HEK293T (cell line): ENCODE measurements around the gene FBXO10.

Experiments used
- CTCF ChIA-PET: fragments of 350-600 bp; formaldehyde crosslinking; extraction: SDS; loops from one replicate; lab custom pipeline; 2021; ENCODE audit warnings: antibody characterized with exemption, inconsistent platforms; lab: Yijun Ruan, JAX
- POLR2A ChIA-PET: fragments of 350-600 bp; formaldehyde crosslinking; extraction: SDS; loops from one replicate; lab custom pipeline; 2020; ENCODE audit warnings: antibody characterized with exemption, inconsistent platforms; lab: Yijun Ruan, JAX
- DNase-seq: peaks from one replicate; pipeline ENCODE4 v3.0.0; 2012; ENCODE audit warnings: mixed read lengths; ENCODE audit errors: extremely low spot score
- ARNT ChIP-seq: fragments of 450-650 bp; IDR thresholded peaks from 2 replicates; pipeline ENCODE4 v1.6.1; 2017; ENCODE audit warnings: mild to moderate bottlenecking
- BHLHE40 ChIP-seq: fragments of 450-650 bp; IDR thresholded peaks from 2 replicates; pipeline ENCODE4 v1.6.1; 2016; ENCODE audit warnings: mild to moderate bottlenecking, moderate library complexity, borderline replicate concordance
- CTBP1 ChIP-seq: fragments of 450-650 bp; IDR thresholded peaks from 2 replicates; pipeline ENCODE4 v1.6.1; 2016; ENCODE audit warnings: borderline replicate concordance
- ELF4 ChIP-seq: fragments of 450-650 bp; IDR thresholded peaks from 2 replicates; pipeline ENCODE4 v1.6.1; 2017; ENCODE audit warnings: antibody characterized with exemption
- FOXA1 ChIP-seq: fragments of 450-650 bp; IDR thresholded peaks from 2 replicates; pipeline ENCODE4 v1.6.1; 2016; ENCODE audit warnings: mild to moderate bottlenecking
- FOXK2 ChIP-seq: fragments of 450-650 bp; IDR thresholded peaks from 2 replicates; pipeline ENCODE4 v1.6.1; 2016; ENCODE audit warnings: mild to moderate bottlenecking
- FOXM1 ChIP-seq: fragments of 450-650 bp; IDR thresholded peaks from 2 replicates; pipeline ENCODE4 v1.6.1; 2017; ENCODE audit warnings: mild to moderate bottlenecking, borderline replicate concordance
- HDGF ChIP-seq: fragments of 450-650 bp; IDR thresholded peaks from 2 replicates; pipeline ENCODE4 v1.6.1; 2017; ENCODE audit warnings: antibody characterized with exemption, borderline replicate concordance
- L3MBTL2 ChIP-seq: fragments of 450-650 bp; conservative IDR thresholded peaks from 2 replicates; pipeline ENCODE4 v1.6.1; 2016; ENCODE audit warnings: mild to moderate bottlenecking
- LEF1 ChIP-seq: fragments of 450-650 bp; IDR thresholded peaks from 2 replicates; pipeline ENCODE4 v1.6.1; 2017; ENCODE audit warnings: mild to moderate bottlenecking, borderline replicate concordance
- NFRKB ChIP-seq: fragments of 450-650 bp; IDR thresholded peaks from 2 replicates; pipeline ENCODE4 v1.6.1; 2016; ENCODE audit warnings: mild to moderate bottlenecking, moderate library complexity
- SP1 ChIP-seq: fragments of 450-650 bp; IDR thresholded peaks from 2 replicates; pipeline ENCODE4 v1.6.1; 2017
- SUZ12 ChIP-seq: fragments of 450-650 bp; IDR thresholded peaks from 2 replicates; pipeline ENCODE4 v1.6.1; 2016; ENCODE audit warnings: mild to moderate bottlenecking
- TARDBP ChIP-seq: fragments of 450-650 bp; IDR thresholded peaks from 2 replicates; pipeline ENCODE4 v1.6.1; 2016
- ZNF384 ChIP-seq: fragments of 450-650 bp; IDR thresholded peaks from 2 replicates; pipeline ENCODE4 v1.6.1; 2016
- TF ChIP-seq, protein P1 (sequence below): fragments of 450-650 bp; IDR thresholded peaks from 2 replicates; pipeline ENCODE4 v1.6.1; 2016

The FBXO10 gene

DNA sequence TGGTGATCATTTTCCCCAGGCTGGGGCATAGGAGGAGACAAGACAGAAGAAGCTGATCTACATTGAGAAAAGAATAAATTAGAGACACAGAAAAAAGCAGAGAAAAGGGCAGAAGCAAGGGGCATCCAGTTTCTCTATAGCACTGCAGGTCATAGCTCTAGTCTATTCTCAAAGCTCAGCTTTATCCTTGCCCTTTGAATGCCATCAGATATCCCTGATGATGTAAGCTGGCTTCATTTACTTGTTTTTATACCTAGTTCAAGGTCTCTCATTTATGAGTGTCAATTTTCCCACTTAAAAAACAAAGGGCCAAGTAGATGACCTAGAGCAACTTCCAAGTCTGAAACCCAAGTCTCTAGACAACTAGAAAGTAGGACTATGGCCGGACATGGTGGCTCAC is 32.7 kb downstream of the FBXO10 start:
- ChIA-PET CTCF (no interaction called here), POLR2A (no interaction called here)
- TF ChIP-seq ZNF384 (no peak), CTBP1 (no peak), NFRKB (no peak), FOXK2 (no peak), ELF4 (no peak), ARNT (no peak), SUZ12 (no peak), SP1 (no peak)
- TF ChIP-seq, protein P1, sequence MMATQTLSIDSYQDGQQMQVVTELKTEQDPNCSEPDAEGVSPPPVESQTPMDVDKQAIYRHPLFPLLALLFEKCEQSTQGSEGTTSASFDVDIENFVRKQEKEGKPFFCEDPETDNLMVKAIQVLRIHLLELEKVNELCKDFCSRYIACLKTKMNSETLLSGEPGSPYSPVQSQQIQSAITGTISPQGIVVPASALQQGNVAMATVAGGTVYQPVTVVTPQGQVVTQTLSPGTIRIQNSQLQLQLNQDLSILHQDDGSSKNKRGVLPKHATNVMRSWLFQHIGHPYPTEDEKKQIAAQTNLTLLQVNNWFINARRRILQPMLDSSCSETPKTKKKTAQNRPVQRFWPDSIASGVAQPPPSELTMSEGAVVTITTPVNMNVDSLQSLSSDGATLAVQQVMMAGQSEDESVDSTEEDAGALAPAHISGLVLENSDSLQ, result no peak
- no peak for DNase-seq

DNA sequence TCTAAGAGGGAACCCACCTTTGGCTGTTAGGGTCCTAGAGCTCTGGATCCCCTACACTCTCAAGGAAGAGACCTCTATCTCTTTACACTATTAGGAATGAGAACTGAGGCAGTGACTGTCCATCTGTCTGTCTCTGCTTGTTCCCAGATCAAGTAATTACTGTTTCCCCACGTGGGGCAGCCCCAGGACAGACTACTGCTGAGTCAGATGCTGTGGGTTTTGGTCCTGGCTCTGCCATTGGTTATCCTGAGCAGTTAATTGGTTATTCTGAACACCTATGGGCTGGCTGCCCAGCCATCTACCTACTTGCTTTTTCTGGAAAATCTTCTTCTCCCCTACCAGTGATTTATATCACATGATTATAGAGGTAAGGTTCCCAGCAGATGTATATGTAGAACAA is 33.3 kb downstream of the FBXO10 start:
- ChIA-PET CTCF (no interaction called here), POLR2A (no interaction called here)
- TF ChIP-seq TARDBP (no peak), CTBP1 (no peak), ARNT (no peak), ZNF384 (no peak), SUZ12 (no peak), FOXK2 (no peak), NFRKB (no peak), BHLHE40 (no peak), L3MBTL2 (no peak), FOXA1 (no peak), HDGF (no peak), FOXM1 (no peak), ELF4 (no peak), LEF1 (no peak), SP1 (no peak)
- TF ChIP-seq, protein P1, result no peak
- DNase-seq, result no peak

GRCh38 chr9:37542488-37542887 is 33.7 kb downstream of the FBXO10 start:
- DNase-seq, result no peak
- POLR2A ChIA-PET, result no interaction called here
- TF ChIP-seq, protein P1, result no peak
- TF ChIP-seq TARDBP, result no peak
- TF ChIP-seq LEF1, result no peak
- TF ChIP-seq FOXK2, result no peak
- TF ChIP-seq L3MBTL2, result no peak
- TF ChIP-seq CTBP1, result no peak
- TF ChIP-seq HDGF, result no peak
- TF ChIP-seq SUZ12, result no peak
- CTCF ChIA-PET, result no interaction called here

DNA sequence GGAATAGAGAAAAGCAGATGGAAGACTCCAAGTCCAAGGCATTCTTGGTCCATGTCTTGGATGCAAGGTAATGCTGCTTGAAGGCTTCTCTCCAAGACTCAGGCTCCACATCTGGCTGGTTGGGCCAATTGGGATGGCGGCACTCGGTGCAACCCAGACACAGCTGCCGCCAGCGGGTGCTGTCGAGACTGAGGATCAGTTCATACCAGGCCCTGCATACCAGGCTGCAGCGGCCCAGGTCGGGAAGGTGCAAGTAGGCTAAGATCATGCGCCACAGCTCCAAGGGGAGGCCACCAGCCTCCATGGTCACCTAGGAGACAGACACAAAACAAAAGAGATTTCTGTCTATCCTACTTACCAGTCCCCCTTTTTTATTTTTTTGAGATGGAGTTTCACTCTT is 34.7 kb downstream of the FBXO10 start:
- DNase-seq, result no peak
- CTCF ChIA-PET, result no interaction called here
- POLR2A ChIA-PET, result no interaction called here
- TF ChIP-seq BHLHE40 (no peak), ZNF384 (no peak), ELF4 (no peak), SUZ12 (no peak), NFRKB (no peak), HDGF (no peak), LEF1 (no peak), TARDBP (no peak), CTBP1 (no peak), FOXK2 (no peak), FOXA1 (no peak)

DNA sequence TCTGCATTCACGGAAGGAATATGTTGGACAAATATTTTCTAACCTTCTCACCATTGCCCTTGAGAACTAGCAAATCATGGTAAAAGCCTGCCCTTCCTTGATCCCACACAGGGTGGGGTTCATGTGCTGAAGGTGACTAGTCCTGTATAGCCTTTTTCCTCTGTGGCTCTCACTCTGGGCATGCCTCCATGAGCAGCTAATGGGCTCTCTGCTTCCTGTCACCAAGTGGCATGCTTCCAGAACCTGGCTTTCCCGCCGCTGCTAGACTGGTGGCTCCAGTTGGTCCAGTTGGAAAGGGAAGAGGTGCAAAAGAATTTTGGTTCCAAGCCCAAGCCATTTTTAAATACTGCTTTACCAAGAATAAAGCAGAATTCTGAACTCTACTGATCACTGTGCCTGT is 35.5 kb downstream of the FBXO10 start:
- DNase-seq, result no peak
- ChIA-PET POLR2A (no interaction called here), CTCF (no interaction called here)
- no peak for TF ChIP-seq HDGF
- TF ChIP-seq FOXM1, result no peak
- TF ChIP-seq CTBP1, result no peak
- TF ChIP-seq TARDBP, result no peak
- TF ChIP-seq SP1, result no peak
- TF ChIP-seq ARNT, result no peak
- TF ChIP-seq FOXA1, result no peak
- TF ChIP-seq, protein P1, result no peak
- TF ChIP-seq LEF1, result no peak
- TF ChIP-seq FOXK2, result no peak
- no peak for TF ChIP-seq NFRKB
- TF ChIP-seq ZNF384, result no peak
- TF ChIP-seq BHLHE40, result no peak
- TF ChIP-seq ELF4, result no peak
- TF ChIP-seq SUZ12, result no peak
- no peak for TF ChIP-seq L3MBTL2

DNA sequence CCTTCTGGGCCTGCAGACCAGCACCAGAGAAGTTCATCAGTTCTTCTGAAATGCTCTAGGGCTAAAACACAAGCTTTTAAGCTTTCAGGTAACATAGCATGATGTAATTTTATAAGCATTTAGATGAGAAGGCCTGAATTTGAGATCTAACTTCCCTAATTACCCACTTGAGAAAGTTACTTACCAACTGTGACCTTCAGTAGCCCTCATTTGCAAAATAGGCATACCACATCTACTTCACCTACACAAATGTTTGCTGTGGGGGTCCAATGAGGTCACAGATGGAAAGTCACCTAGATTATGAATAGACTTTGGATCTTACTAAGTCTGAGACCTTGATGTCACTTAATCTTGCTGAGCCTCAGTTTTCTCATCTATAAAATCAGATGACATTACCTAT is 36.5 kb downstream of the FBXO10 start:
- POLR2A ChIA-PET, result no interaction called here
- TF ChIP-seq FOXK2 (no peak), FOXA1 (no peak), ZNF384 (no peak), TARDBP (no peak), FOXM1 (no peak), BHLHE40 (no peak), CTBP1 (no peak), NFRKB (no peak), SUZ12 (no peak), L3MBTL2 (no peak), ELF4 (no peak), SP1 (no peak), LEF1 (no peak)
- TF ChIP-seq, protein P1, result no peak
- CTCF ChIA-PET, result no interaction called here
- no peak for DNase-seq
